GM19099 (cell line): ENCODE measurements around the gene UCK2.

Experiments used
- POLR2A ChIP-seq: IDR thresholded peaks from 3 replicates; pipeline ENCODE4 v1.6.1; 2011; ENCODE audit warnings: low read depth; ENCODE audit not compliant: insufficient read length; ENCODE audit errors: extremely low read depth

Gene UCK2

DNA sequence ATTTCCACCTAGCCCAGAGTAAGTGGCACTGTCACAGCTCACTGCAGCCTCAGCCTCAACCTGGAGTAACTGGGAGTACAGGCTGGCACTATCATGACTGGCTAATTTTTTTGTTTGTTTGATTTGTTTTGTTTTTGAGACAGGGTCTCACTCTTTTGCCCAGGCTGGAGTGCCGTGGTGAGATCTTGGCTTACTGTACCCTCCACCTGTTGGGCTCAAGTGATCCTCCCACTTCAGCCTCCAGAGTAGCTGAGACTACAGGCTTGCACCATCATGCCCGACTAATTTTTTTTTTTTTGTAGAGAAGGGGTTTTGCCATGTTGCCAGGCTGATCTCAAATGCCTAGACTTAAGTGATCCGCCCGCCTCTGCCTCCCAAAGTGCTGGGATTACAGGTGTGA is 2.5 kb downstream of the UCK2 start:
- no peak for TF ChIP-seq POLR2A

DNA sequence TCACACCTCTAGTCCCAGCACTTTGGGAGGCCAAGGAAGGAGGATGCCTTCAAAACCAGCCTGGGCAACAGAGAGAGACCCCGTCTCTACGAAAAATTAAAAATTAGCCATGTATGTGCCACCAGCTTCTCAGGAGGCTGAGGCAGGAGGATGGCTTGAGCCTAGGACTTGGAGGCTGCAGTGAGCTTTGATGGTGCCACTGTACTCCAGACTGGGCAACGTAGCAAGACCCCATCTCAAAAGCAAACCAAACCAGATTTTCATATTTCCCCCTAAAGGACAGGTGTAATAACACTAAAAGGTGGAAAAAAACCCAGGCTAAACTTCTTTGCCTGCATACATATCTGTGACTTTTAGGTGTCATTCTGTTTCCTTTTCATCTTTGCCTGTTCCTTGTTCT is 3.7 kb downstream of the UCK2 start:
- no peak for TF ChIP-seq POLR2A

DNA sequence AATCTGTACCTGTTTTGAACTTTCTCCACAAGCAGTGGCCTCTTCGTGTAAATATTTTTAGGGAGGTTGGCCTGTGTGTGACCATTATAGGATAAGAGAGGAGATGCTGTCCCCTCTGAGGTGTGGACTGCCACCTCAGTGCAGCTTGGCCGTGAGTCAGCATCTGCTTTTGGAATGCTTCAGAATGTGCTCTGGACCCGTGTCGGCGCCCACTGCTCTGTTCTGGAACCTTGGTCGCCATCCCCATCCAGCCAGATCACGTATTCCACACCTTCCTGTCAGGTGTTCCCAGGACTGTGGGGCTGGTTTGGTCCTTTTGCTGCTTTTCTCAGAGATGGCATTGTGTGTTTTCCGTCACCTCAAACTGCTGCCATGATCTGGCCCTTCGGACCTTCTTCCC is 5.5 kb downstream of the UCK2 start:
- no peak for TF ChIP-seq POLR2A

DNA sequence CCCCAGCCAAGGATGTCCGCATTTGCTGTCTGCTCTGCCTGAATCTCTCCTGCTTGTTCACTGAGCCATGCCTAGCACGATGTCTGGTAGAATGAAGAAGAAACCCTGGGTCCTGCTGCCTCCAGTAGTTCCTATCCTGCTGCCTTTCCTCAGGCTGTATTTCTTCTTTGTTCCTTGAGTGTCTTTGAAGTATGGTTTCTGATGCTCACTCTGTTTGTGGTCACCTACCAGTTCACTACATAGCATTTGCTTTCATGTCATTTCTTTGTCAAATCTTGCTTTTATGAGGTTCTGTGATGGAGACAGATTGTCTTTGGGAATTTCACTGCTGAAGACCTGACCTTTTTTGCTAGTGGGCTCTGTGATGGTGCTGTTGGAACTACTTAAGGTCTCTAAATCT is 5.9 kb downstream of the UCK2 start:
- TF ChIP-seq POLR2A, result no peak

DNA sequence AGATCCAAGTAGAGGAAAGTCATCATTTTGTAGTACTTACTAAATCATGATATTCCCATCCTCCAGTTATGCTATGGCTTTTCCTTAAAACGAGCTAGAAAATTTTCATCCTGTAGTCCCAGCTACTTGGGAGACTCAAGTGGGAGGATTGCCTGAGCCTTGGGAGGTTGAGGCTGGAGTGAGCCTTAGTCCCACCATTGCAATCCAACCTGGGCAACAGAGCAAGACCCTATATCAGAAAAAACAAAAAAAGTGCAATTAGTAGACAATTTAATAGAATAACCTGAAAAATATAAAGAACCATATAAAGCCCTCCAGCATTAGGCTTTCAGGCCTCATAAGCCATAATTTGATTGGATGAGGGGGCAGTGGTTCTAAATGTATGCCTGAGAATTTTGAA is 6.8 kb downstream of the UCK2 start:
- no peak for TF ChIP-seq POLR2A

DNA sequence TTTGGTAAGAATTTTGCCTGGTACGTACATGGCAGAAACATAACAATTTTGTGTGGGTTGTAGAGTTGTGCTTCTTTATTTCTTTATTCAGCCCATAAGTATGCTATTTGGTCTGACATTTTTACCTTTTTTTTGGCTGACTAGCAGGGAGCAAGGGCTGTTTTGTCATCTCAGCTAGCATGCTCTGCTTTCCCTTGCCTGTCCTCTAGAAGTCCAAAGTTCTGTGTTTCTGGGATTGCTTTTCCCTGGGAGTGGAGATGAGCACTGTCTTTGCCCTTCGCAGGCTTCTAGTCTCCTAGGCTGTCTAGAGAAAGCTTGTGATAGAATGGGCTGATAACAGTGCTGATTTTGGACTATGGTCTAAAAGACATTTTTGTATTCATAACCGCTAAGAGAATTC is 7.5 kb downstream of the UCK2 start:
- no peak for TF ChIP-seq POLR2A

DNA sequence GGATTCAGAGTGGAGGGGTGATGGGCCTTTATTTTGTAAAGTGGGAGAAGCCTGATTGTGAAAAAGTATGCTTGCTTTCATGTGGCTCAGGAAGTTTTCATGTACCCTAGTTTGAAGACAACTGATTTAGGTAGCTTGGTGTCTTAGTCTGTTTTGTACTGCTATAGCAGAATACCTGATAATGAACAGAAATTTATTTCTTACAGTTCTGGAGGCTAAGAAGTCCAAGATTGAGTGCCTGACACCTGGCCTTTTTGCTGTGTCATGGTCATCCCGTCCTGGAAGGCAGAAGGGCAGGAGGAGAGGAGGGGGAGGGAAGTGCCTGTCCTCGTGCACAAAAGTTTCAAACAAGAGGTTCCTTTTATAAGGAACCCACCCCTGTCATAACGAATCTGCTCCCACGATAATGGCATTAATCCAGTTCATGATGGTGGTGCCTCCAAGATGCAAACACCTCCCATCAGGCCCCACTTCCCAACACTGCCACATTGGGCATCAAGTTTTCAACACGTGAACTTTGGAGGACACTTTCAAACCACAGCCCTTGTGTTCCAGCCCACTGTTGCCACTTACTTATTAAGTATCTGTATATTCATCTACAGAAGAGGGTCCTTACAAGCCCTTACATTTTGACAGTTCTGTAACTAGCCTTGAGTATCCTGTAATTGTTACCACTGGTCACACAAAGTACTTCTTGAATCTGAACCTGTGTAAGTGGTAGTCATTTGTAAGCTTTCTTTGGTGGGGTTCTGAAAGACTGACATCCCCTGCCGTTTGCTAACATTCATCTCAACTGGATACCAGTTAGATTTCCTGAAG is 9.5 kb downstream of the UCK2 start:
- no peak for TF ChIP-seq POLR2A

DNA sequence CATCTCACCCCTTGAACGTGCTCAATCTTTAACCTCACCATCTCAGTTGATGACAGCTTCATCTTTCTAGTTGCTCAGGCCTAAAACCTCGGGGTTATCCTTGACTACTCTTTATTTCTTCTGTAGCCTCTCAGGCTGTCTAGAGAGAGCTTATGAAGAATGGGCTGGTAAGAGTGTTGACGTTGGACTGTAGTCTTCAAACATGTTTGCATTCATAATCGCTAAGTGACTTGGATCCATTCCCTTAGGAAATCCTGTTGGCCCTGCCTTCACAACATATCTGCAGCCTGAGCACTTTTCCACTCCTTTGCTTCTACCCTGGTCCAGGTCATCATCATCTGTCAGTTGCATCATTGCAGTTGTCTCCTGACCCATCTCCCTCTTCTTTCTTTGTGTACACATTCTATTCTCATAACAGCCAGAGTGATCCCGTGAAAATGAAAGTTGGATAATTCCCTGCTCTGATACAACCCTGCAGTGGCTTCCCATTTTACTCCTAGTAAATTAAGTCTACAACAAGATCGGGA is 10.5 kb downstream of the UCK2 start:
- no peak for TF ChIP-seq POLR2A

DNA sequence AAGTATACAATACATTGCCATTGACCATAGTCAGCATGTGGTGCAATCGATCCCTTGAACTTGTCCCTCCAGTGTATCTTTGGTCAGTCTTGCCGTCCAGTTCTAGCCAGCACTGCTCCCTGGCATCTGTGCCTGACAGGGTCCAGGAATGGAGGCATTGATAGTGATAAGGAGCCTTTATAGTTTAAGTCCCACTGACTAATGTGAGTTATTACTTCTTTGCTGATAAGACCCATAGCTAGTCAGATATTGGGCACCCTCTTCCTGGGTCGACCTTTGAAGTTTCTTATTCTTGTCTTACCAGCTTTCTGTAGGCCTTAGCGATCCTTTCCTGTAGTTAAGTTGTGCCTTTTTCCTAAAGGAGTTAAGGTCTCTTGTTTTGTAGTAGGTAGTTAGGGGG is 13.0 kb downstream of the UCK2 start:
- TF ChIP-seq POLR2A, result no peak

DNA sequence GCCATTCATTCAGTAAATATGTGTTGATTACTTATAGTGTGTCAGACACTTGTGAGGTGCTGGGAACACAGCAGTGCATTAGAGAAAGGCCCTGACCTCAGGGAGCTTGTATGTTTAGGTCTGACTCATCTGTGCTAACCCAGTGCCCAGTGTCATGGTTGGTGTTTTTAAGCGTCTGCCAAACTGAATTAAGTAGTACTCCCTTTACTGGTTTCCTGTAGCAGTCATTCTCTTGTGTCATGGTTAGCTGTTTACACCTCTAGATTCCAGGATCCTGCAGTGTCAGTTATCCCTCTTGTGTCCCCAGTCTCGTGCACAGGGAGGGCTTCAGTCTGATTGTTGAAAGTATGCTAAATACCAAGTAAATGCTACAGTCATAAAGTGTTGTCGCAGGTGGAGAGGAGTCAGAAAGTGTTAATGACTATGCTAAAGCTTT is 14.2 kb downstream of the UCK2 start:
- no peak for TF ChIP-seq POLR2A

DNA sequence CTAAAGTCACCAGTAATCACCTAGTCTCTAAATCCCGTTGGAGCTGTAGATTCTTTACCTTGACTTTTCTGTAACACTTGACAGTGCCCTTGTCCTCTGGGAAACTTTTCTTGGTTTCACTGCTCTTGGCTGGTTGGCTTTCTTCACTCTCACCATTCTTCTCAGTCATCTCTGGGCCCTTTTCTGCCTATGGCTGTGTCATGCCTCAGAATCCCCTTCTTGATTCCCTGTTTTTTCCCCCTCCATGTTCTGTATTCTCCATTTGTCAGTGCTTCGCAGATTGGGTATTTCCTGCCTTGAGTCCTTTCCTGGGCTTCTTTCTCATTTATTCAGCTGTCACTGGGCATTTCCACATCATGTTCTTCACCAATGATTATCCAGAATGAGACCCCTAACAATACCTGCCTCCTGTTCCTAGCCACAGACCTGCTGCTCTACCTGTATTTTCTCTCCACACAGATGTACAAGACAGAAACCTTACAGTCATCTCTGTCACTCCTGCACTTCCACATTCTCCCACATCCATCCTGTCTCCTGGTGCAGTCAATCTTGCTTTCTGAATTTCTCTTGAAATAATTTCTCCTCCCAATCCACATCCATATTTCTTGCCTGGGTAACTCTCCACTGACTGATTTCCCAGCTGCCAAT is 14.7 kb downstream of the UCK2 start:
- no peak for TF ChIP-seq POLR2A

DNA sequence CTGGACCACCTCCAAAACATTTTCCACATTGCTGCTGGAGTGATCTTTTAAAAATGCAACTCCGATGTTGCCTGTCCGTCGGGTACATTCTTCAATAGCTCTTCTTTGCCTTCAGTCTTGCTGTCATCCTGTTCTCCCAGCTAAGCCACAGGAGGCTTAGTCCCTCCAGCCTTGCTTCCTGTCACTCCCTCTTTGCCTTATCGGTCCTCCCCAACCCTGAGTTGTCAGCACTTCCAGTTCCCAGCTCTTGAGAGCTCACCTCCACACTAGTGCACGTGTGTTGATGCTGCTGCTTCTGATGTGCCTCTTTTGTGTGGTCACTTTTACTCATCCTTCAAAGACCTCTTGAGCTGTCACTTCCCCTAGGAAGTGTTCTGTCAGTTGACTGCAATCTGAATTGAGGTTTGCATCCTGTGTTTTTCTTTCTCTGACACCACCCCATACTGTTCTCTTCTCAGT is 15.3 kb downstream of the UCK2 start:
- no peak for TF ChIP-seq POLR2A

DNA sequence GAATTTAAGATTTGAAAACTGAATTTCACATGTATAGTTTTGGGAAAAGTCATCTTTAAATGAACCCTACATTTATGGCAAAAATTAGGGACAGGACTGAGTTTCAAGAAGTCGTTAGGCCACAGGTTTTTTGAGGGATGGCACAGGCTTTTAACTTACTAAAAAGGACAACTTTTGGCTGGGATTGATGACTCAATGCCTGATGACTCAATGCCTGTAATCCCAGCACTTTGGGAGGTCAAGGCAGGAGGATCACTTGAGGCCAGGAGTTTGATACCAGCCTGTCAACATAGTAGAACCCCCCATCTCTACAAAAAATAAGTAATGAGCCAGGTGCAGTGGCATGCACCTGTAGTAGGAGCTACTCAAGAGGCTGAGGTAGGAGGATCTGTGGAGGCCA is 15.9 kb downstream of the UCK2 start:
- no peak for TF ChIP-seq POLR2A

DNA sequence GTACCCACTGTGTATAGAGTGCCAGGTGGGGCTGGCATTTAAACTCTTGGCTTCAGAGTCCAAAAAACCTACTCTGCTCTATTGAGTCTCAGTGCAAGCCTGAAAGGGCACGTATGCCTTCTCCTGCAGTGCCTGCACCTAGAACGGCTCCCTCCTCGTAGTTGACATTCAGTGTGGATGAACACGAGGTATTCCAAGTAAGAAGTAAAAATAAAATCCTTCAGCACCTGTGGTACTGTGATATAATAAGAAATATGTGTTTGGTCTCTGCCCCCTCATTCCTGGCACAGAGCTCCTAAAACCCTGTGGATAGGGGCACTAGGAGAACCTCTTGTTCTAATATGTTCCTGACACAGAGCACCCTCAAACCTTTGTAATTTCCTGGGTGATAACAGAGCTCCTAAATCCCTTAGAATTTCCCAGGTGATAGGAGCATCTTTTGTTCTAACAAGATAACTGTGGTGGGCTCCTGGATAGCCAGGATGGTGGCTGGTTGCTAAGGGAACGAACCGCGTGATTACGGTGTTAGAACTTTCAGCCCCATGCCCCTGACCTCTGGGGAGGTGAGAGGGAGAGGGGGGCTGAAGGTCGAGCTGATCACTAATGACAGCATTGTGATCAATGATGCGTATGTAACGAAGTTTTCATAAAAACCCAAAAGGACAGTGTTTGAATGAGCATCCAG is 16.8 kb downstream of the UCK2 start:
- TF ChIP-seq POLR2A, result no peak

DNA sequence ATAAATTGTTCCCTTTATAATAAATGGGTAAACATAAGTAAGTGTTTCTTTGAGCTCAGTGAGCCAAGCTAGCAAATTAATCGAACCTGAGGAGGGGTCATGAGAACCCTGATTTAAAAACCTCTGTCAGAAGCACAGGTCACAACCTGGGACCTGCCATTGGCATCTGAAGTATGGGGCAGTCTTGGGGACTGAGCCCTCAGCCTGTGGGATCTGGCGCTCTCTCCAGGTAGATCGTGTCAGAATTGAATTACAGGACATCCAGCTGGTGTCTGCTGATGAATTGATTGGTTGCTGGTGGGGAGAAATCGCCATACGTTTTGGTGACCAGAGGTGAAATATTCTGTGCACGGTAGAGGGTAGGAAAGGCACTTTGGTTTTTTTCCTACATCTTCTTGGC is 17.5 kb downstream of the UCK2 start:
- TF ChIP-seq POLR2A, result no peak
